Sigmoid colon (tissue), 4 donors: Measurements from ENCODE around the gene RSL1D1.

Source experiments
- CTCF ChIP-seq, 4 experiments: fragments of 450-650 bp in 3 of 4; fragments of 200-600 bp in 1 of 4; IDR thresholded peaks; one replicate each; pipeline ENCODE4 v1.5.1; 2016 to 2019; ENCODE audit warnings: antibody characterized with exemption in 4 of 4, mild to moderate bottlenecking in 3 of 4, moderate library complexity in 2 of 4
- EP300 ChIP-seq, 4 donors: sonication (generic); formaldehyde crosslinking; IDR thresholded peaks; one replicate each; pipeline ENCODE4 v1.6.1; 2017; ENCODE audit warnings: antibody characterized with exemption in 4 of 4
- POLR2A ChIP-seq, 2 donors: fragments of 450-650 bp; IDR thresholded peaks; one replicate each; pipeline ENCODE4 v1.6.1; 2016; ENCODE audit warnings: antibody characterized with exemption in 2 of 2, mild to moderate bottlenecking in 2 of 2, moderate library complexity in 2 of 2
- POLR2AphosphoS5 ChIP-seq, 4 donors: sonication (generic); formaldehyde crosslinking; IDR thresholded peaks; one replicate each; pipeline ENCODE4 v1.6.1; 2017; ENCODE audit warnings: antibody characterized with exemption in 4 of 4

GRCh38 chr16:11795887-11796226, 55.5 kb downstream of the RSL1D1 start:
- TF ChIP-seq POLR2A (IDR thresholded peaks at IDR 0.05) (no peak), EP300 (IDR thresholded peaks at IDR 0.05) (no peak), CTCF (IDR thresholded peaks at IDR 0.05) (no peak), POLR2AphosphoS5 (IDR thresholded peaks at IDR 0.05) (no peak)
